ENCODE results near the gene WNT1.

DNA sequence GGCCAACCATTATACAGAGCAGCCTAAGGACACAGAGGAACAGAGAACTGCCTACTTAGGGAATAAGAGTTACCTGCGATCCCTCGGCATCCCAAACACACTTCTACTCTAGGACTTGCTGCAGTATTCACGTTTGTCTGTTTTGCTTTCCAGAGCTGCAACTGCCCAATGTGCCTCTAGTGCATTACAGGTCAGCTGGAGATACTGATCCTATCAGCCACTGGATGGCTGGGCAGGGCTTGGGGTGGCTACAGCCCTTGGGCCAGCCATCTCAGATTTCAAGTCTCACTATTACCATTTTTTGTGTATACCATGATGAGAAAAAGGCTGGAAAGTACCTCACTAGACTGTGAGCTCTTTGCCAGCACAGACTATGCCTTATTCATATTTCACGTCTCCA, 25.4 kb upstream of the WNT1 start:
- TF ChIP-seq CTCF (conservative IDR thresholded peaks at IDR 0.05 in 1 of 2, IDR thresholded peaks at IDR 0.05 in 1 of 2; ENCODE audit: extremely low read depth in 1 of 2, insufficient read depth in 1 of 2, low read depth in 1 of 2, low read length in 2 of 2) (no peak), EZH2 (IDR thresholded peaks at IDR 0.05; ENCODE audit: borderline replicate concordance, low read length) (no peak)

Data from mammary epithelial cell (primary cell).